Measurements from ENCODE around the gene SLC12A7.

SLC12A7 gene

DNA sequence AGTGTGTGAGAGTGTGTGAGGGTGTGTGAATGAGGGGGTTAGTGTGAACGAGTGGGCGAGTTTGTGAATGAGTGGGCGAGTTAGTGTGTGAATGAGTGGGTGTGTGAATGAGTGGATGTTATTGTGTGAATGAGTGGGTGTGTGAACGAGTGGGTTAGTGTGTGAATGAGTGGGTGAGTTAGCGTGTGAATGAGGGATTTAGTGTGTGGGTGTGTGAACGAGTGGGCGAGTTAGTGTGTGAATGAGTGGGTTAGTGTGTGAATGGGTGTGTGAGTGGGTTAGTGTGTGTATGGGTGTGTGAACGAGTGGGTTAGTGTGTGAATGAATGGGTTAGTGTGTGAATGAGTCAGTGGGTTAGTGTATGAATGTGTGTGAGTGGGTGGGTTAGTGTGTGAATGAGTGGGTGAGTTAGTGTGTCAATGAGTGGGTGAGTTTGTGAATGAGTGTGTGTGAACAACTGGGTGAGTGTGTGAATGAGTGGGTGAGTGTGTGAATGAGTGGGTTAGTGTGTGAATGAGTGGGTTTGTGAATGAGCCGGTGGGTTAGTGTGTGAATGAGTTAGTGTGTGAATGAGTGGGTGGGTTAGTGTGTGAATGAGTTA is 65.8 kb downstream of the SLC12A7 start:
- Histone ChIP-seq H3K27me3 (ENCODE audit: control insufficient read depth in 1 of 2, insufficient read depth in 2 of 2, low read length in 2 of 2) (no peaks in the 10 kb centered on the region), H3K4me3 (ENCODE audit: low read depth in 1 of 2, low read length in 2 of 2) (no peak overlapping the region), H3K9ac (ENCODE audit: low read depth in 1 of 2, low read length in 2 of 2) (no peak overlapping the region), H3K4me1 (ENCODE audit: control insufficient read depth in 1 of 2, insufficient read depth in 2 of 2, low read length in 2 of 2) (no peaks in the 10 kb centered on the region), H3K9me3 (ENCODE audit: control insufficient read depth in 1 of 2, low read length in 2 of 2) (no peaks in the 10 kb centered on the region), H3K27ac (ENCODE audit: low read depth, low read length) (no peak overlapping the region), H3K36me3 (ENCODE audit: control insufficient read depth in 1 of 2, insufficient read depth in 2 of 2, low read length in 2 of 2) (peaks cover 0 to 12% of the 10 kb centered on the region in 2 donors)

DNA sequence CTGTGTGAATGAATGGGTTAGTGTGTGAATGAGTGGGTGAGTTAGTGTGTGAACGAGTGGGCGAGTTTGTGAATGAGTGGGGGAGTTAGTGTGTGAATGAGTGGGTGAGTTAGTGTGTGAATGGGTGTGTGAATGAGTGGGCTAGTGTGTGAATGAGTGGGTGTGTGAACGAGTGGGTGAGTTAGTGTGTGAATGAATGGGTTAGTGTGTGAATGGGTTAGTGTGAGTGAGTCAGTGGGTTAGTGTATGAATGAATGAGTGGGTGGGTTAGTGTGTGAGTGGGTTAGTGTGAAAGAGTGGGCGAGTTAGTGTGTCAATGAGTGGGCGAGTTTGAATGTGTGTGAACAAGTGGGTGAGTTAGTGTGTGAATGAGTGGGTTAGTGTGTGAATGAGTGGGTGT is 67.7 kb downstream of the SLC12A7 start:
- no peaks in the 10 kb centered on the region for H3K9me3 ChIP-seq (ENCODE audit: control insufficient read depth in 1 of 2, low read length in 2 of 2)
- no peaks in the 10 kb centered on the region for H3K4me1 ChIP-seq (ENCODE audit: control insufficient read depth in 1 of 2, insufficient read depth in 2 of 2, low read length in 2 of 2)
- no peaks in the 10 kb centered on the region for H3K36me3 ChIP-seq (ENCODE audit: control insufficient read depth in 1 of 2, insufficient read depth in 2 of 2, low read length in 2 of 2)
- no peaks in the 10 kb centered on the region for H3K27me3 ChIP-seq (ENCODE audit: control insufficient read depth in 1 of 2, insufficient read depth in 2 of 2, low read length in 2 of 2)
- H3K4me3 ChIP-seq (ENCODE audit: low read depth in 1 of 2, low read length in 2 of 2): no peak overlapping the region
- no peak overlapping the region for H3K27ac ChIP-seq (ENCODE audit: low read depth, low read length)
- H3K9ac ChIP-seq (ENCODE audit: low read depth in 1 of 2, low read length in 2 of 2): no peak overlapping the region

DNA sequence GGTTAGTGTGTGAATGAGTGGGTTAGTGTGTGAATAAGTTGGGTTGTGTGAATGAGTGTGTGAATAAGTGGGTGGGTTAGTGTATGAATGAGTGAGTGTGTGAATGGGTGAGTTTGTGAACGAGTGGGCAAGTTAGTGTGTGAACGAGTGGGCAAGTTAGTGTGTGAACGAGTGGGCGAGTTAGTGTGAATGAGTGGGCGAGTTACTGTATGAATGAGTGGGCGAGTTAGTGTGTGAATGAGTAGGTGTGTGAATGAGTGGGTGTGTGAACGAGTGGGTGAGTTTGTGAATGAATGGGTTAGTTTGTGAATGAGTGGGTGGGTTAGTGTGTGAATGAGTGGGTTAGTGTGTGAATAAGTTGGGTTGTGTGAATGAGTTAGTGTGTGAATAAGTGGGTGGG is 68.5 kb downstream of the SLC12A7 start:
- H3K4me3 ChIP-seq (ENCODE audit: low read depth in 1 of 2, low read length in 2 of 2): no peak overlapping the region
- H3K36me3 ChIP-seq (ENCODE audit: control insufficient read depth in 1 of 2, insufficient read depth in 2 of 2, low read length in 2 of 2): peaks cover 0 to 1% of the 10 kb centered on the region in 2 donors
- no peak overlapping the region for H3K9ac ChIP-seq (ENCODE audit: low read depth in 1 of 2, low read length in 2 of 2)
- H3K27ac ChIP-seq (ENCODE audit: low read depth, low read length): no peak overlapping the region
- H3K9me3 ChIP-seq (ENCODE audit: control insufficient read depth in 1 of 2, low read length in 2 of 2): no peaks in the 10 kb centered on the region
- H3K27me3 ChIP-seq (ENCODE audit: control insufficient read depth in 1 of 2, insufficient read depth in 2 of 2, low read length in 2 of 2): no peaks in the 10 kb centered on the region
- no peaks in the 10 kb centered on the region for H3K4me1 ChIP-seq (ENCODE audit: control insufficient read depth in 1 of 2, insufficient read depth in 2 of 2, low read length in 2 of 2)

DNA sequence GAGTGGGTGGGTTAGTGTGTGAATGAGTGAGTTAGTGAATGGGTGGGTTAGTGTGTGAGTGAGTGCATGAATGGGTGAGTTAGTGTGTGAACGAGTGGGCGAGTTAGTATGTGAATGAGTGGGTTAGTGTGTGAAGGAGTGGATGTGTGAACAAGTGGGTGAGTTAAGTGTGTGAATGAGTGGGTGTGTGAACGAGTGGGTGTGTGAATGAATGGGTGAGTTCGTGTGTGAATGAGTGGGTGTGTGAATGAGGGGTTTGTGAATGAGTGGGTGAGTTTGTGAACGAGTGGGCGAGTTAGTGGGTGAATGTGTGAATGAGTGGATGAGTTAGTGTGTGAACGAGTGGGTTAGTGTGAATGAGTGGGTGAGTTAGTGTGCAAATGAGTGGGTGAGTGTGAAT is 69.2 kb downstream of the SLC12A7 start:
- no peak overlapping the region for H3K9ac ChIP-seq (ENCODE audit: low read depth in 1 of 2, low read length in 2 of 2)
- no peak overlapping the region for H3K27ac ChIP-seq (ENCODE audit: low read depth, low read length)
- no peaks in the 10 kb centered on the region for H3K27me3 ChIP-seq (ENCODE audit: control insufficient read depth in 1 of 2, insufficient read depth in 2 of 2, low read length in 2 of 2)
- H3K9me3 ChIP-seq (ENCODE audit: control insufficient read depth in 1 of 2, low read length in 2 of 2): no peaks in the 10 kb centered on the region
- H3K36me3 ChIP-seq (ENCODE audit: control insufficient read depth in 1 of 2, insufficient read depth in 2 of 2, low read length in 2 of 2): peaks cover 0 to 2% of the 10 kb centered on the region in 2 donors
- H3K4me1 ChIP-seq (ENCODE audit: control insufficient read depth in 1 of 2, insufficient read depth in 2 of 2, low read length in 2 of 2): no peaks in the 10 kb centered on the region
- no peak overlapping the region for H3K4me3 ChIP-seq (ENCODE audit: low read depth in 1 of 2, low read length in 2 of 2)

DNA sequence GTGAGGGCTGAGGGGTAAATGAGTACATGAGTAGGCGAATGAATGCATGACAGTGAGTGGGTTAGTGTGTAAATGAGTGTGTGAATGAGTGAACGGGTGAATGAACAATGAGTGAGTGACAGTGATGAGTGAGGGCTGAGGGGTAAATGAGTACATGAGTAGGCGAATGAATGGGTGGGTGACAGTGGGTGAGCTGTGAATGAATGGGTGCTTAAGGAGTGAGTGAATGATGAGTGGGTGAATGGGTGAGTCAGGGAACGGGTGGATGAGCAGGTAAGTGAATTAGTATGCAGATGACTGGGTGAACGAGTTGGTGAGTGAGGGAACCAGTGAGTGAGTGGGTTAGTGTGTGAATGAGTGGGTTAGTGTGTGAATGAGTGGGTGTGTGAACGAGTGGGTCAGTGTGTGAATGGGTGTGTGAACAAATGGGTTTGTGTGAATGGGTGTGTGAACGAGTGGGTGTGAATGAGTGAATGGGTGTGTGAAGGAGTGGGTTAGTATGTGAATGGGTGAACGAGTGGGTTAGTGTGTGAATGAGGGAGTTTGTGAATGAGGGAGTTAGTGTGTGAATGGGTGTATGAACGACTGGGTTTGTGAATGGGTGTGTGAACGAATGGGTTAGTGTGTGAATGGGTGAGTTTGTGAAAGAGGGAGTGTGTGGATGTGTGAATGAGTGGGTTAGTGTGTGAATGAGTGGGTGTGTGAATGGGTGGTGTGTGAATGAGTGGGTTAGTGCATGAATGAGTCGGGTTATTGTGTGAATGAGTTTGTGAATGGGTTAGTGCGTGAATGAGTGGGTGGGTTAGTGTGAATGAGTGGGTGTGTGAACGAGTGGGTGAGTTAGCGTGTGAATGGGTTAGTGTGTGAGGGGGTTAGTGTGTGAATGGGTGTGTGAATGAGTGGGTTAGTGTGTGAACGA is 70.4 kb downstream of the SLC12A7 start:
- H3K9ac ChIP-seq (ENCODE audit: low read depth in 1 of 2, low read length in 2 of 2): no peak overlapping the region
- peaks cover 0 to 2% of the 10 kb centered on the region in 2 donors for H3K36me3 ChIP-seq (ENCODE audit: control insufficient read depth in 1 of 2, insufficient read depth in 2 of 2, low read length in 2 of 2)
- no peaks in the 10 kb centered on the region for H3K9me3 ChIP-seq (ENCODE audit: control insufficient read depth in 1 of 2, low read length in 2 of 2)
- H3K27ac ChIP-seq (ENCODE audit: low read depth, low read length): no peak overlapping the region
- H3K4me3 ChIP-seq (ENCODE audit: low read depth in 1 of 2, low read length in 2 of 2): no peak overlapping the region
- H3K27me3 ChIP-seq (ENCODE audit: control insufficient read depth in 1 of 2, insufficient read depth in 2 of 2, low read length in 2 of 2): no peaks in the 10 kb centered on the region
- no peaks in the 10 kb centered on the region for H3K4me1 ChIP-seq (ENCODE audit: control insufficient read depth in 1 of 2, insufficient read depth in 2 of 2, low read length in 2 of 2)

DNA sequence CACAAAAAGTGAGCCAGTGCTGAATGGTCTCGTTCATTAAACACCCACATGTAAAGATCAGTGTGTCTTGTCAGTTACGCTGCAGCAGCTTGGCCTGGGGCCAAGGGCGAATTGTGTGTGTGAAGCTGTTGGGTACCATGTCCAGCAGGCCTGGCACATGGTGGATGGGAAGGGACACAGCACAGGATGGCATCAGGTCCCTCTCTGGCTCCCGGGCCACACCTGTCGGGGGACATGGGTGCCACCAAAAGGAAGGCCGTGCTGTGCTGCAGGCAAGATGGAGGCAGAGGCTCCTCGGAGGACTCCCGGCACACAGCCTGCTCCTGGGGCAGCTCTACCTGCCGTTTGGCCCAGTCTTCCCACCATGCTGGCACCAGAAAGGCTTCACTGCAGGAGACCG is 71.3 kb downstream of the SLC12A7 start:
- no peaks in the 10 kb centered on the region for H3K9me3 ChIP-seq (ENCODE audit: control insufficient read depth in 1 of 2, low read length in 2 of 2)
- H3K4me1 ChIP-seq (ENCODE audit: control insufficient read depth in 1 of 2, insufficient read depth in 2 of 2, low read length in 2 of 2): no peaks in the 10 kb centered on the region
- no peak overlapping the region for H3K27ac ChIP-seq (ENCODE audit: low read depth, low read length)
- no peak overlapping the region for H3K4me3 ChIP-seq (ENCODE audit: low read depth in 1 of 2, low read length in 2 of 2)
- no peak overlapping the region for H3K9ac ChIP-seq (ENCODE audit: low read depth in 1 of 2, low read length in 2 of 2)
- H3K36me3 ChIP-seq (ENCODE audit: control insufficient read depth in 1 of 2, insufficient read depth in 2 of 2, low read length in 2 of 2): peaks cover 0 to 2% of the 10 kb centered on the region in 2 donors
- H3K27me3 ChIP-seq (ENCODE audit: control insufficient read depth in 1 of 2, insufficient read depth in 2 of 2, low read length in 2 of 2): no peaks in the 10 kb centered on the region

DNA sequence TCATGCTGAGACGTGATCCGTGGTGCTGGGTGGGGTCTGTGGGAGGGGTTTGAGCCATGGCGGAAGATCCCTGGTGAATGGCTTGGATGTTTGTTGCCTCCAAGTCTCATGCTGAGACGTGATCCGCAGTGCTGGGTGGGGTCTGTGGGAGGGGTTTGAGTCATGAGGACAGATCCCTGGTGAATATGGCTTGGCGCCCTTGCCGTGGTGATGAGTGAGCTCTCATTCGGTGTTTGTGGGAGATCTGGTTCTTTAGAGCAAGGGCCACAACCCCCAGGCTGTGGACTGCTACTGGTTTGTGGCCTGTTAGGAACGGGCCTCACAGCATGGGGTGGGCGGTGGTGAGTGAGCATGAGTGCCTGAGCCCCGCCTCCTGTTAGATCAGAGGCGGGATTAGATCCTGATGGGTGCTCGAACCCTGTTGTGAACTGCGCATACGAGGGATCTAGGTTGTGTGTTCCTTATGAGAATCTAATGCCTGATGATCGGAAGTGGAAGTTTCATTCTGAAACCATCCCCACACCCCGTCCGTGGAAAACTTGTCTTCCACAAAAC is 72.1 kb downstream of the SLC12A7 start:
- H3K27me3 ChIP-seq (ENCODE audit: control insufficient read depth in 1 of 2, insufficient read depth in 2 of 2, low read length in 2 of 2): no peaks in the 10 kb centered on the region
- H3K4me1 ChIP-seq (ENCODE audit: control insufficient read depth in 1 of 2, insufficient read depth in 2 of 2, low read length in 2 of 2): no peaks in the 10 kb centered on the region
- no peak overlapping the region for H3K4me3 ChIP-seq (ENCODE audit: low read depth in 1 of 2, low read length in 2 of 2)
- H3K36me3 ChIP-seq (ENCODE audit: control insufficient read depth in 1 of 2, insufficient read depth in 2 of 2, low read length in 2 of 2): peaks cover 0 to 2% of the 10 kb centered on the region in 2 donors
- H3K27ac ChIP-seq (ENCODE audit: low read depth, low read length): no peak overlapping the region
- no peaks in the 10 kb centered on the region for H3K9me3 ChIP-seq (ENCODE audit: control insufficient read depth in 1 of 2, low read length in 2 of 2)
- H3K9ac ChIP-seq (ENCODE audit: low read depth in 1 of 2, low read length in 2 of 2): no peak overlapping the region

DNA sequence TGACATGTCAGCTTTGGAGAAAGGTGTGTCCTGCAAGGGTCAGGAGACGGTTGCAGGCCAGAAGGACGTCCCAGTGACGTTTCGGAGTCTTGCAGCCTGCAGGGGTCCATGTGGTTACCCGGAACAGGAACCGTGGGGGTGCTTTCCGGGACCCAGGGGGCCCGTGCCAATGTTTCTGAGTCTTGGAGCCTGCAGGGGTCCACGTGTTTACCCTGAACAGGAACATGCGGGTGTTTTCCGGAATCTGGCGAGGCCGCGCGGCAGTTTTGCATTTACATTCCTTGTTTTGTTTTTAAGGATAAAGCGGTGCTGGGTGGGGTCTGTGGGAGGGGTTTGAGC is 72.7 kb downstream of the SLC12A7 start:
- peaks cover 0 to 2% of the 10 kb centered on the region in 2 donors for H3K36me3 ChIP-seq (ENCODE audit: control insufficient read depth in 1 of 2, insufficient read depth in 2 of 2, low read length in 2 of 2)
- H3K4me3 ChIP-seq (ENCODE audit: low read depth in 1 of 2, low read length in 2 of 2): no peak overlapping the region
- H3K27me3 ChIP-seq (ENCODE audit: control insufficient read depth in 1 of 2, insufficient read depth in 2 of 2, low read length in 2 of 2): no peaks in the 10 kb centered on the region
- H3K9ac ChIP-seq (ENCODE audit: low read depth in 1 of 2, low read length in 2 of 2): no peak overlapping the region
- no peaks in the 10 kb centered on the region for H3K9me3 ChIP-seq (ENCODE audit: control insufficient read depth in 1 of 2, low read length in 2 of 2)
- H3K27ac ChIP-seq (ENCODE audit: low read depth, low read length): no peak overlapping the region
- no peaks in the 10 kb centered on the region for H3K4me1 ChIP-seq (ENCODE audit: control insufficient read depth in 1 of 2, insufficient read depth in 2 of 2, low read length in 2 of 2)

DNA sequence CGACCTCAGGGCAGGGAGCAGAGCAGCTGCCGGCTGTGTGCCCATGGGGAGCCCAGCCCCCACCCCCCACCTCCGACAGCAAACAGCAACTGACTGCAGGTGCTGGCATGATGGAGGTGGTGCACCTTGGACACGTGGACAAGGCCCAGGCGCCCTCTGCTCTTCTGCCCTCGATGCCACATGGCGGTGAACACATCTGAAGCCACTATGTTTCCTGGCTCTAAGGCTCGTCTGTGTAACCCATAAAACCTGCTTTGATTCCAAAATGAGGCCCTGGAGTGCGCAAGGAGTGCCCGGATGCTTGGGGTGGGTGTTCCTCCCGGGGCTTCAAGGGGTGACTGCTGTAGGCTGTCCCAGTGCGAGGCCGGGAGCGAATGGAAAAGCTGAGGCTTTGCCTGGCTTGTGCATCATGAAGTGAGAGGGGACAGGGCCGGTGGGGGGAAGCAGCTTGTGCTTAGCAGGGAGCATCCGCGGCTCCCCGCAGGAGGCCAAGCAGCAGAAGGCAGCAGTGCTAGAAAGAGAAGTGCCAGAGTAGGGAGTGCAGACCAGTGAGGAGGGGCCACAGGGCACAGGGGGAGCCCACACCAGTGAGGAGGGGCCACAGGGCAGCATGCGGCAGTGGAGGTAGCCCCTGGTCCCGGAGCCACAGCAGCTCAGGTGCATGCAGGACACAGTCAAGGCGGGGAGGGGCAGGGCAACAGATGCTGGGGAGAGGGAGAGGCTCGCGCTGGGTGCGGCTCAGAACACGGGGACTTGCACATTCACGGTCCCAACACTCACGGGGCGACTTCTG is 73.2 kb downstream of the SLC12A7 start:
- H3K27me3 ChIP-seq (ENCODE audit: control insufficient read depth in 1 of 2, insufficient read depth in 2 of 2, low read length in 2 of 2): no peaks in the 10 kb centered on the region
- H3K36me3 ChIP-seq (ENCODE audit: control insufficient read depth in 1 of 2, insufficient read depth in 2 of 2, low read length in 2 of 2): peaks cover 0 to 2% of the 10 kb centered on the region in 2 donors
- no peaks in the 10 kb centered on the region for H3K9me3 ChIP-seq (ENCODE audit: control insufficient read depth in 1 of 2, low read length in 2 of 2)
- H3K27ac ChIP-seq (ENCODE audit: low read depth, low read length): no peak overlapping the region
- H3K4me1 ChIP-seq (ENCODE audit: control insufficient read depth in 1 of 2, insufficient read depth in 2 of 2, low read length in 2 of 2): no peaks in the 10 kb centered on the region
- H3K9ac ChIP-seq (ENCODE audit: low read depth in 1 of 2, low read length in 2 of 2): no peak overlapping the region
- no peak overlapping the region for H3K4me3 ChIP-seq (ENCODE audit: low read depth in 1 of 2, low read length in 2 of 2)
